Fibroblast of the conjunctiva (primary cell): ENCODE measurements around the gene CRP.
"Not testable (repeated sequence)": the region's sequence is repeated elsewhere in the genome, so short reads cannot be mapped to it uniquely, and the experiment has no call there.

Source experiments
- DNase-seq: peaks from one replicate; pipeline ENCODE4 v3.0.0-alpha.2; 2010; ENCODE audit warnings: low read depth

The CRP gene, protein sequence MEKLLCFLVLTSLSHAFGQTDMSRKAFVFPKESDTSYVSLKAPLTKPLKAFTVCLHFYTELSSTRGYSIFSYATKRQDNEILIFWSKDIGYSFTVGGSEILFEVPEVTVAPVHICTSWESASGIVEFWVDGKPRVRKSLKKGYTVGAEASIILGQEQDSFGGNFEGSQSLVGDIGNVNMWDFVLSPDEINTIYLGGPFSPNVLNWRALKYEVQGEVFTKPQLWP

DNA sequence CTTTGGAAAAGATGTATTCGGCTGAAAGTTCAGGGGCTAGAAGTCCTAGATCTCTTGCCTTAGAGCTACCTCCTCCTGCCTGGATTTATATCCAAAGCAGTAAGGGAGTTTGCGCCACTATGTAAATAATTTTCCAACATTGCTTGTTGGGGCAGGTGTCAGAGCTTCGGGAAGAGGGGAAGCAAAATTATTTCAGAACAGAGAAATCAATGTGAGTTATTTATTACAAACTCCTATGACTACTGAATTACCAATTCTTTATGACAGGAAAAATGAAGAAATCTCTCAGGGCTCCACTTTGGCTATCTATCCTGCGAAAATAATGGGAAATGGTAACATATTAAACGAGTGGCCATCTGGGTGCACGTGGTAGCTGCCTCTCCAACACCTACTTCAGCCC, at the start of gene CRP:
Gene CRP, minus strand, starts transcription at position 61 of the 400 bp plus-strand sequence. CDS start 104 bp downstream, outside the sequence.
- DNase-seq = no peak

DNA sequence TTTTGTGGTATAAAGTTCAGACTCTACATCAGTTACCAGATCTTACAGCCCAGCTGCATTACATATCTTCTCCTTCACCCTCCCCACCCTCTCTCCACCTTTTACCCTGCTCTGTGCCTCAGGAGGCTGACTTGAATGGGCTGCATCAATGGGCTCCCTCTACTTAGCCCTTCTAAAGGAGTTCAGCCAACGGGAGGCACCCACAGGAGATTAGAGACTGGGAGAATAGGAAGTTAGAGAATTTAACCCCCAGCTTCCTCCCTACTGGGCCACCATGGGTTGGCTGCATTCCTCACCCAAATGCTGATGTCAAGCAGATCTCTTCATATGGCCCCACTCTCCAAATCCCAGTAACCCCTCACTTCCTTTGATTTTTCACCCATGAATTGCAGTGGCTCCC, 49.3 kb upstream of the CRP start:
- DNase-seq = no peak

DNA sequence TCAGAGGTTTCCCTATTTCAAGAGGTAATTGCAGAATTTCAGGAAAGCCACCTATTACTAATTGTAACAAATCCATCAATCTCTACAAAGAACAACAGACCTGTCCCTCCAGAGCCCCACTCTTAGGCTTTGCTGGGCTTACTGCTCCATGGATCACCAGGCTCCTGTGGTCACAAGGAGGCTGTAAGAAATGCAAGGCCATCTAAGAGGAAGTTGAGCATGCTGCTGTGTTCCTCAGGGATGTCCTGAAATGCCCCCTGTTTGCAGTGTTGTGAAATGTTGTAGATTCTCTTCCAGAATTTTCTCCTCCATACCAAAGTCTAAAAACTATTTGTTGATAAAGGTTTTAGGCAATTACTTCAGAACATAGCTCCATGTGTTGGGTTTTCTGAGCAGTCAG, 42.0 kb upstream of the CRP start:
- DNase-seq = no peak

DNA sequence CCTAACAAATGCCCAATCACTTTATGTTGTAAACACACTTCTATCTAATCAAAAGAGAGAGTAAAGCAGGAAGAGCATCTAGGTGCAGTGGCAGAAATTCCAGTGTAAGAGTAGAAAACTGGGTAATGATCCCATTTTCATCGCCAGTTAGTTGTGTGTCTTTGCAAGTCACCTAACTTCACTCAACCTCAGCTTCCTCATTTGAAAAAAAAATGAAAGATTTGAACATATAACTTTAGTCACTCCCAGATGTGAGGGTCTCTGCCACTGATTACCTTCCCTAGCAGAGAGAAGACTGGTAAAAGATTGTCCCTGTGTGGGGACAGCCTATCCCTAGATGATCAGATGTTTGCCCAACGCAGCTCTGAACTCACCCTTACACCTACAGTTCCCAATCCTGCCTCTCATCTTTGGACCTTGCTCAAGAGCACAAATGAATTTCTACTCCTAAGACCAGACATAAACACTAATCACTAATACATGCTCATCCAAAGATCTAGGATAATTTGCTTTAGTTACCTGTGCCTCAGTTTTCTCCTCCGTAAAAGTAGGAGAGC, 41.1 kb upstream of the CRP start:
- DNase-seq = no peak

DNA sequence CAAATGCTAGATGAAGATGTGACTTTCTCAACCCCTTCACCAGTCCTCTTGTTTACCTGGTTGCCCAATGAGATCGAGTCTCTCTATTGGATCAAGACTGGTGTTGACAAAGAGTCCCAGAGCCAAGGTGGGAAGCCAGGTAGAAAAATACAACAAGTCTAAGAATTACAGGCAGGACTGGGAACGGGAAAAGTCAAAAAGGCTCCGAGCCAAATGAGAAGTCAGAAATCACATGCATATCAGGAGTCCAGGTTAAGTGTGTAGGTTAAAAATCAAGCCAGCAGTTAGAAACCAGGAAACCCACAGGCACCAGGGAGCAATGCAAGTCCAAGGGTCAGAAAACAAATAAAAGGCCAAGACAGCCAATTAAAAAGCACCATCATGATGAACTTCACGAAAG, 39.0 kb upstream of the CRP start:
- no peak for DNase-seq

DNA sequence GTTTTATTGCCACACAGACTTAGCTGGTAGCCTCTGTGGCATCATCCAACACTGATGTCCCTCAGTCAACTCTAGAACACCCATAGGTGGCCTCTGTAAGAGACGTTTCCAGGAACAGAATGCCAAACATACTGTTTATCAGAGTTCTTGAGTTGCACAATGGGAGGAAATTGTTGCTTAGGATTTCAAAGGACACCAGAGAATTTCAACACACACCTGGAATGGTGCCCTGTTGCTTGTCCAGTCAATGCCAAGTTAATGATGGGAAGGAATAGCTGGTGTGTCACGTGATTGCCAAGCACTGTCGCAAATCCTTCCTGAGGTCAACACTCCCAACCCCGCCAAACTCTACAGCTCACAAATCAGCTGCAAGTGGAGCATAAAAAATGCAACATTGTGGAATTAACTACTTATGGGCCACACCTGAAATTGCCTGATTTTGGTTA, 37.8 kb upstream of the CRP start:
- DNase-seq = peak; percentile 68

DNA sequence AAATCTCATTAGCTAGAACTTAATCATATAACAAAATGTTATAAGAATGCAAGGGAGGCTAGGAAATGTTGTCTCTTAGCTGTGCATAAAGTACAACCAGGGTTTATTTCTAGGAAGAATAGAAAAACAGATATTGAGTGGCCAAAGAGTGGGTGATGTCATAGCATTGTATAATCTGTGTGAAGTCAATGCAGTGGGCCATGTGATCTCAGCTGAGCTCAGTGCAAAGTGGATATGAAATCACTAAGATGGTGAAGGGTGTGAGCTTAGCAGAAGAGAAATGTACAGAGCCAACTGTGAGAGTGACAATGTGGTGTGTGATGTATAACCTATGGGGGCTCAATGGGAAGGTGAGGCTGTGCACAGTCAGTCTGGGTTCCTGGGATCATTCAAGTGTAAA, 36.6 kb upstream of the CRP start:
- no peak for DNase-seq

DNA sequence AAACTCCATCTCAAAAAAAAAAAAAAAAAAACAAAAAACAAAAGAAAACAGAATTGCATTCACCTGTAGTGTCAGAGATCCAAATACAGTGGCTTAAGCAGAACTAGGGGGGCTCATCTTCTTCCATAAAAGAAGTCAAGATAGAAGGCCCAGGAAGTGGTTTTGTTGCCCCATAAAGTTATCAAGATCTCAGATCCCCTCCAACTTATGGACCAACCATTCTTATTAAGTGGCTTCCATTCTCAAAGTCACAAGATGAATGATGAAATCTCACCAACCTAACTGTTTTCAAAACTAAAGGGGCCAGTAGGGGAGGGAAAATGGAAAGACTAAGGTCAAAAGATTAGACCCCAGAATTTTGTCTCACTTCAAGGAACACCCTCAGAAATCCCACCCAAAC, 36.2 kb upstream of the CRP start:
- DNase-seq = no peak

DNA sequence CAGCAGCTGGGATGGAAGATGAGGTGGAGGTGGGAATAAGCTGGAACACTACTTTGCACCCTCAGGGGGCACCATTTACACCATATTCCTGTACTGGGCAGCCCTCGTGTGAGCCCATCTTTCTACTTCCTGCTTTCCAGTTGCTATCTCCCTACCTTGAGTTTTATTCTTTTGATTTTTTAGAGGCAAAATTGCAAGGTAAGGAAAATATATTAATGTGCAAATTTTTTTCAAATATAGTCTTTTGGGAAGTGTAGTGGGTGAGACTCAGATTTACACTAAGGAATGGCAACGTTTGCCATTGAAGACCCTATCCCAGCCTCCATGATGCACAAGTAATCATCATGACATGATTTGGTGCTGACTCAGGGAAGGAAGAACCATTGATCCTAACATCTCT, 35.2 kb upstream of the CRP start:
- DNase-seq = no peak

DNA sequence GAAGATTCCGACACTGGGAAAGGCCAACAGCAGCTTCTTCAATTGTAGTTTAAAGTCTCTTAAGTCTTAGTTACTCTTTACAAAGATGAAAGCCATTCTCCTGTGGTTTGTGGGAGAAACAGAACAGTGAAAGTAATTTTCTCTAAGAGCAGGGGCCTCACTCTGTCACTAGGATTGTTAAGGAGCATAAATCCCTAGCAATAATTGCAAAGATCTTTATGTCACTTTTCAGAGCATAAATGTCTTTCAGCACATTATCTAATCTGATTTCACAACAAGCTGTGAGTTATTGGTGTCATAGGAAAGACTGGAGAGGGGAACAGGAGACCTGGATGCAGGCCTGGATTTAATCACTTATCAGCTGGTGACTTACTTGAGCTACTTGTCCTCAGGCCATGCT, 34.0 kb upstream of the CRP start:
- DNase-seq = no peak

DNA sequence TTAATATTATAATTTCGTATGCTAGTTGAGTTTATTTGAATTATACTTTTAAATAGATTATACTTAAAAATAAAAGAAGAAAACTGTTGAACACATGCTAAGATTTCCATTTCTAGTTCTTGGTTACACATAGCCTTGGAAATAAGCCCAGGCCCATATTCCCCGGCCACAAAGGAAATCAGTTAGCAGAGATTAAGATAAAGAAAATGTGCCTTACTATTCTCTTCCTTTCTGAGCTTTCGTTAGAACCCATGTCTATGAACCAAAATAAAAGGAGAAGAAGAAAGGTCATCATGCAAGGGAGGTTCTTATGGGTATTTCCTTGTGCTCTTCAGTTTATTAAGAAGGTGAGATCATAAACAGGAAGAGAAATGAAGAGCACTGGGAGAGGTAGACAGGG, 32.3 kb upstream of the CRP start:
- no peak for DNase-seq

DNA sequence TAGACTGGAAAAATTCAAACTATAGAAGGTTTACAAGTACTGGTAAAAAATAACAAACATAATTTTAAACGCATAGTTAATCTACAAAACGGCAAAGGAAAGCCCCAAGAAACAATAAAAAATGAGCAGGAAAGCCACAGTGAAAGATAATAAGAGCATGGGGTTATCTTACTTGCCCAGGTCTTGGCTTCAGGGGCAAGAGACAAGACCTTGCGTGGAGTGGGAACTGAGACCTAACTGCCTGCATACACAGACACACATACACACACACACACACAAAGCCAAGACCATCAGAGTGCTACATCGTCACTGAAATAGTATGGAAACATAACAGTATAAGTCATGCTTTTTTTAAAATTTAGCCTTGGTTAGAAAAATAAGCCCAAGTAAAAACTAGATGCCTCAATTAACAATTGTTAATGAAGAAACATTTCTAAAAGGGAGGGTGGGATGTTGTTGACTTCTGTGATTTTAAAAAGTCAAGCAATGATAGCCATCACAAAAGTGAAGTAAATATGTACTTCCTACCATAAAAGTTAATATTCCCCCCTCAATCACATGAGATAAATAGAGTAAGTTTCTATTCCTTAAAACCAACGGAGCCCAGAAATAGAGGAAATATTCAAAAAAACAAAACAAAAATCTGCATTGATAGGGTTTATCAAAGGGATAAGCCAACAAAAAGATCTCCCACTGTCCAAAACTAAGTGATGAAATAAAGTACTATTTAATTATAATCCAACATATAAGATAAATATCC, 29.4 kb upstream of the CRP start:
- no peak for DNase-seq

DNA sequence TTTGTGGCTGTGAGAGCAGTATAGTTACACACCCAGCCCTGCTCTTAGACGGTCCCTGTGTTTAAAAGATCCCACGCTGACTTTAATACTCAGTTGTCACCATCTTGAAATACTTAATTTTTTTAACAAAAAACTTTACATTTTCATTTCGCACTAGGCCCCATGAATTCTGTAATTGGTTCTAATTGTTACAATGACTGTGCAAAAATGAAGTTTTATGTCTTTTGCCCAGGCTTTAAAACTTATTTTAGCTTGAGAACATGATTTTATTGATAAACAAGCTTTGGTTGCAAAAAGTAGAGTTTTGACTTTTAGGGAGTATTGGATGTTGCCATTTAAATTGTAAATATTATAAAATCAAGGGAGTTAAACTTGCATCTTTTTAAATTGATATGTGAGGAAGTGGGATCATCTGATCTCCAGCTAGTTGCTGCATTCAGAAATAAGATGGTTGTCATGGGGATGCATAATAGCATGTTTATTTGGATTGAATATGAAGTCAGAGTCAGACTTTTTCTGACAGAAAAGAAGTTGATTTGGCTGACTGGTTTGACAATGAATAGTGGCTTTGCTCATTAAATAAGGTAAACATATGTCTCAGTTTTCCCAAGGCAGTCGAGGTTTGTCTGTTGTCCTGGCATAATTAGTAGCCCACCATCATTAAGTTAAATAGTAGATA, 23.0 kb upstream of the CRP start:
- no peak for DNase-seq

DNA sequence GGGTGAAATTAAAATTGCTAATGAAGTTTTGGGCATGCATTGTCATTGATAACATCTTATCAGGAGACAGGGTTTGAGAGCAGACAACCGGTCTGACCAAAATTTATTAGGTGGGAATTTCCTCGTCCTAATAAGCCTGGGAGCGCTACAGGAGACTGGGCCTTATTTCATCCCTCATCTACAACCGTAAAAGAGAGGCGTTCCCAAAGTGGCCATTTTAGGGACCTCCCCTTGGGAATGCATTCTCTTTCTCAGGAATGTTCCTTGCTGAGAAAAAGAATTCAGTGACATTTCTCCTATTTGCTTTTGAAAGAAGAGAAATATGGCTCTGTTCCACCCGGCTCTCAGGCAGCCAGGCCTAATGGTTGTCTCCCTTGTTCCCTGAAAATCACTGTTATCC, 8.8 kb upstream of the CRP start:
- not testable (repeated sequence) for DNase-seq

DNA sequence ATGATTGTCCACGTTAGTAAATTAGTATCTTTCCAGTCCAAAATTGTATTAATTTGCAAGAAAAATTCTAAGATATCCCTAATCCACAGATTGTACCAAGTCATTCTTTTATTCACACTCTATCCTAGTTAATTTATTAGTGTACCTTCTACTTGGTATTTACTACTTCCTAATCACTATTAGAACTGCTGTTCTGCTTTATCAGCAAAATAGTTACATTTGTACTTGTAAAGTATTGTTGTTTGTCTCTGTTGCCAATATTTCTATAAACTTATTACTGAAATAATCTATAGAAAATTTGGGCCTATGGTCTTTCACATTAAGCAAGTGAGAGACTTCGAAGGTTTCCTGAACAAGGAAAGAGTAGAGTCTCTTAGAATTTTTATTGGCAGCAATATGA, 5.6 kb upstream of the CRP start:
- no peak for DNase-seq

DNA sequence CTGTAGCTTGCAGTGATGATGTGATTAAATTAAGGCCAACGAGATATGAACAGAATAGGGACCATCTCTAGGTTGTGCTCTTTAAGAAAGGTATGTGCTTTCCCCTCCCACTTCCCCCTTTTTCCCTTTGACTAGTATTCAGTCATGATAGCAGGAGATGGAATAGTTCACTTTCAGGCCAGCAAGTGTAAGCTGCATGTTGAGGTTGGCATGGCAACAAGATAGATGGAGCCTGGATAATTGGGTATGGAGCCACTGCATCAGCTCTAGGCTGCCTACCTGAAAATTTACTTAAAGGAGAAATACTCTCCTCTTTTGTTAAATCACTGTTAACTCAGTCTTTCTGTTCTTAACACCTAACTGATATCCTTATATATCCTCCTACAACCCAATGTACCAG, 1.5 kb upstream of the CRP start:
- no peak for DNase-seq

DNA sequence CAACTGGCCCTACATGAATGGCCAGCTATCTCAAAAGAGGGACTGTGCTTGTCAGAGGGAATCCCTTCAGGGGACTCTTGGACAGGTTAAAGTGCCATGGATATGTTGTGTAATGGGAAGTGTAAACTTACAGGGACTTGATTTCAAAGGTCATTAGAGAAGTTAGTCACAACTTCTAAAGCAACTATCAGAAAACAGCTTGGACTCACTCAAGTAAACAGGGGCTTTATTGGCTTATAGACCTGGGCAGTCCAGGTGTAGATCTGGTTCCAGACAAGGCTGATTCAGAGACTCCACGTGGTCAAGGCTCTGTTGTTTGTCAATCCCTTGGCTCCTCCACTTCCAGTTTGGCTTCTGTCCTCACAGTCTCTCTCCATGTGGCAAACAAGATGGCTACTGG, 2.3 kb downstream of the CRP start:
- no peak for DNase-seq

DNA sequence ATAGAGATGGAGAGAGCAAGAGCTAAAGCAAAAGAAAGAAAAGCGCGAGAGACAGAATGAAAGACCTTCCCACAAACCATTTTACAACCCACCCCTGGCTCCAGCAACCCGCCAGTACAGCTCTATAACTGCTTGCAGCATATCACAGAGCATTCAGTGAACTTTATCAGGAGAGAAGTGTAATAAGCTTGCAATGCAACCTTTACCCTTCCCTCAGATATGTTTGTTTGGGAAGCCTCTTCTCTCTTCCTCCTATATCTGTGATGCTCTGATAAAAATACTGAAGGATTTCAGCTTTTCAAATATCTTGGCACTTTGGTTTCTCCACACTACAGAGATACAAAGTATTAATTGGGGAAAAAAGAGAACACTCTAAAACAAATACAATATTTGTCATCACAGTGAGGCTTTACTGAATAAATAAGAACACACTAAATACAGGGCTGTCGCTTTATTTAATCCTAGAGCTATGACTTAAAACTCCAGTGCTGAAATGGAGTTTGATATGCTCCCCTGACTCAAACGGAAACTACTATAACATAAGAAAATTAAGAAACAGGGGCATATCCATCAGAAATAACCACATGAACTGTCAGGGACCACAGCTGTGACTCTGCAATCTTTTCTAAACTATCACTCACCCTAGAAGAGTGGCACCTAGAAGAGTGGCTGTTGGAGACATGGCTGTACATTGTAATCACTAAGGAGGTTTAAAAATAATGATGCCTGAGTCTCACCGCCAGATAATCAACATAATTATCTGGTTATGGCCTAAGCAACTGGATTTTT, 6.7 kb downstream of the CRP start:
- no peak for DNase-seq

DNA sequence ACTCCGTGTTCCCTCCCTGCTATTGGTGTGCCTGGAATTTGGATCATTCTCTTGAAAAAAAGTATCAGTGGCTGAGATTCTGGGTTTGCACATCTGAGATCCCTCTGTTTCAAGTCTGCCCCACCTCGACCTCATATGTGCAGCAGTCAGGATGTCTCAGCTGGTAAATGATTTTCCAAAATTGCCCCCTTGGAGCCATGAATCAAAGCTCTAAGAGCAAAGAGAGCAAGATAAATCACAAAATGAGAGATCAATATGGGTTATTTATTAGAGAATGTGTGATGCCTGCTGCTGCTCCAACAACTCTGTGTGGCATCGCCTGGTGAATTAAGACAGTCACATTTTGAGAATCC, 8.5 kb downstream of the CRP start:
- no peak for DNase-seq

DNA sequence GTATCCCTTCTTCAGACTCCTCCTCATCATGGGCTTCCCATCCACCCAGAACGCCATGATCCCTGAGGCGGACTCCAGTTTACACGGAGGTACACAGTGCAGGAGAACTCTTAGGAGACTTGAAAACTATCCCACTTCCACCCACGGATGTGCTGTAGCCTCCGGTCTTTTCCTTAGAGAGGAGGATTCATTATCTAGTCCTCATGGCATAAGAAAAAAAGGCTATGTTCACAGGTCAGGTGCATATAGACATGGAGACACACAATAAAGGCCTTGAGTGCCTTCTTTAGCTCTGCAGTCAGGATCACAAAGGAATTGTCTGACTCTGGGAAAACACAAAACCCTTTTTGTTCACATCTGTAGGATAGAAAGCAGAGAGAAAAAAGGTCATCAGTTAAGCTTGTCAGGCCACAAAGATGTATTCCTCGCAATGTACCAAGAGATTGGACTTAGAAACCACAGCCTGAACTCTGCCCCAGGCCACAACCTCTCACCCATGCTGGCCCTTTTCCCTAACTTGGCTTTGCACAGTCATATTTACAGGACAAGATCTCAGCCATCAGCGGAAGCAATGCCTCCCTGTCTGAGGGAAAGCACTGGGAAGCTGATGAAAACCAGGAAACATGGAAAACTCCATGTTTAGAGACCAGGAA, 9.0 kb downstream of the CRP start:
- no peak for DNase-seq

DNA sequence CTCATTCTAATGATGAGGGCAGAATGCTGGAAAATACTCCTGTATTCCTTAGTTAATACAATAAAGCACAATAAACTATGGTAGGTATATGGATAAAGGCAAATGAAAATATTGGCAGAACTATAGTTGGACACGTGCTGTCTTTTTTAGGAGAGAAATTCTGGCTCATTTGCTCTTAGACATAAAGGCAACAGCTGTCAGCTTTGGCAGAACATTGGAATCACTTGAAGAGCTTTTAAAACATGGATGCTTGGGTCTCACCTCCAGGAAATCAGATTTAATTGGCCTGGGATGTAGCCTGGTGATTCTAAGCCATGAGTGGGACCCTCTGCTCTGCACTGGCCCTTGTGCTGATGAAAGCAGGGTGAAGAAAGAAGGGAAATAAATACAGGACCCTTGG, 9.9 kb downstream of the CRP start:
- no peak for DNase-seq

DNA sequence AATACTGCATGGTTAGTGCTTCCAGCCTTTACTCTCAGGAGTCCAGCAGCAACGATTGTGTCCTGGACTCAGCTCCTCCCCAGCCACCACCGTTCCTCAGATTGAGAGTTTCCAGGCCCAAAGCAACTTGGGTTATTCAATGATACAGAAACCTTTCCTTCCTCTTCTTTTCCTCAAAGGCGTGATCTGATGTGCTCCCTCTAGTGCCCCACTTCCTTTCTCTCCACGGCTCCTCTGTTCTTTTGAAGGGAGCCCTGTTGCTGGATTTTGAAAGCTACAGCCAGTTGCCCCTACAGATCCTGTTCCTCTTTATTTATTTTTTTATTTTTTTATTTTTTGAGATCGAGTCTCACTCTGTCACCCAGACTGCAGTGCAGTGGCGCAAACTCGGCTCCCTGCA, 14.1 kb downstream of the CRP start:
- DNase-seq = no peak
